ENCODE data around the gene CNTNAP5.

GRCh38 chr2:124354466-124354865, 329.4 kb downstream of the CNTNAP5 start:
- TF ChIP-seq, protein P1, sequence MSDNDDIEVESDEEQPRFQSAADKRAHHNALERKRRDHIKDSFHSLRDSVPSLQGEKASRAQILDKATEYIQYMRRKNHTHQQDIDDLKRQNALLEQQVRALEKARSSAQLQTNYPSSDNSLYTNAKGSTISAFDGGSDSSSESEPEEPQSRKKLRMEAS (IDR thresholded peaks at IDR 0.05; ENCODE audit: low read depth, low read length) = no peak
- TF ChIP-seq POLR2A (IDR thresholded peaks at IDR 0.05; ENCODE audit: extremely low read depth, insufficient read length) (no peak), CTCF (IDR thresholded peaks at IDR 0.05; ENCODE audit: low read depth, low read length) (no peak)
